ENCODE data around the gene CMSS1.

The CMSS1 gene

GRCh38 chr3:100069472-100069871, 251.8 kb downstream of the CMSS1 start:
- no peak for DNase-seq

GRCh38 chr3:100072326-100073048, 254.8 kb downstream of the CMSS1 start:
- DNase-seq: no peak

GRCh38 chr3:100073049-100073713, 255.5 kb downstream of the CMSS1 start:
- no peak for DNase-seq

DNA sequence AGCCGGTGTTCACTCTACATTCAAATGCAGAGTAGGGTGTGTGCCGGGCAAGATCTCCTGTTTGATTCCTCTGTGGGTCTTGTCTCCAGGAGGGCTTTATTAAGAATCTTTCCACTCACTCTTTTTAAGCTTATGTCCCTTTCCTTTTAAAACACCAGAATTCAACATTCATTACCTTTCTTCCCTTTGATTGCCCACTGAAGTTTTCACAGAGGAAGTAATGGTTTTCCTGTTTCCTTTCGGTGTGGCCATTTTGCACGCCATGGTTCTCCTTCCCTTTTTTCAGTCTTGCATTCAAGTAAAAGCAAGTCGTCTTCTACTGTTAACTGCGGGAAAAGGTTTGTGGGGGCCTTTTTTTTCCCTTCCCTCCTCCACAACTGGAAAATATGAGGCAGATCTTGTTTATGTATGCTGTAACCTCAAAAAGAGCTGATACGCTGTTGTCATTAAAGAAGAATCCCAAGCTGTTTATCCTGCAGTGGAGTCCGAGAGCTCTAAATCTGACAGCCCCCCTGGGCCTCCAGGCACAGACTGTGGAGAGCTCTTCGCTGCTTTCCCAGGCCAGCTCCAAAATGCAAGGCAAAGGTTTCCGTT, 256.1 kb downstream of the CMSS1 start:
- no peak for DNase-seq

DNA sequence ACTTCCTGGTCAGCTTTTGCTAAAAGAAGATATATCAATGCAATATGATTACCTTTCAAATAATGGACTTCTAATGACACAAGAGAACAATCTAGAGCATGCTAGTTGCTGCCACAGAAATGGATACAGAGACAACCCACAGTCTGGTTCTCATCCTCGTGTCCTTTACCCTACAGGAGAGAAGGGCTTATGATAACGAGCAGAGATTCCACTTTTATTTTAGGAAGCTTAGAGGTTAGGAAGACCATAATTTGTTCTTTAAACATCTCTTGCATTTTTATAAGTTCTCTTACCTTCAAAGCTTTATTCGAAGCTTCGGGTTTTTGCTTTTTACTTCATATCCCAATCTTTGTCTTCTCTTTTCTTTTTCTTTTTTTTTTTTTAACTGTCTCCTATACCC, 257.5 kb downstream of the CMSS1 start:
- no peak for DNase-seq

DNA sequence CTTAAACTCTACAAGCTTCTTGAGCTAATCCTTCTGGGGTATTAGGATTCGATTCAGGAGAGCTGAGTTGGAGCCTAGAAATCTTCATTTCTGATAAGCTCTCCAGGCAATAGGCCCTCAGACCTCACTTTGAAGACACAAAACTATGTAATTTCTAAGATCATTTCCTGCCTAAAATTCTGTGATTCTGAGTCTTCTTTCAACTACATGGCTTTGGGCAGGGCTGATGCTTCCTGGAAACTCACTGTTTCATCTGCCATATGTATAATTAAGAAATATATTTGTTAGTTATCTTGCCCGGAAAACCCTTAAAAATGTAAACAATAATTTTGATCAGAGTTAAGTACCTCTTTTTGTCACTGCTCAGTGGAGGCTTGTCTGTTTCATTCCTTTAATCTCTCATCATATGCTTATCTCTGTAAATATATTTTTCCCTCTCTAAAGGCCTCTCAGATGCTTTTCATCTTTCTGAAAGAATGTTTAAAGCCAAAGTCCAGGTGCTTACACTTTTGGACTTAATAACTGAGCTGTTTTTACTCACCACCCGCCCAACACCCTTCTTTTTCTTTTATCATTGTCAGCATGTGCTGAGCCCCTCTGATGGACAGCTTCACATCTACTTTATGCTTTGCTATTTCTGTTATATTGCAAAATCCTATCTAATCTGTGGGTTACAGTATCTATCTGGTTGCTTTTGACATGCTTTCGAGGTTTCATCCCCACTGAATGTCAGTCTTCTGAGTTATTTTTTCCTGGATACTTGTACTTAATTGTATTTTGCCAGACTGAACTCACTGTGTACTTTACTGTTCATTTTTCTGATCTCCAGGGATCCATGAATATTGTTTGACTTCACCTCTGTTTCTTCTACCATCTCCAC, 258.4 kb downstream of the CMSS1 start:
- DNase-seq: no peak

- no peak for DNase-seq
These were observed 259.3 kb downstream of the CMSS1 start for GRCh38 chr3:100076731-100077529.

- DNase-seq: no peak
These were observed 261.7 kb downstream of the CMSS1 start for GRCh38 chr3:100079328-100079727.

DNA sequence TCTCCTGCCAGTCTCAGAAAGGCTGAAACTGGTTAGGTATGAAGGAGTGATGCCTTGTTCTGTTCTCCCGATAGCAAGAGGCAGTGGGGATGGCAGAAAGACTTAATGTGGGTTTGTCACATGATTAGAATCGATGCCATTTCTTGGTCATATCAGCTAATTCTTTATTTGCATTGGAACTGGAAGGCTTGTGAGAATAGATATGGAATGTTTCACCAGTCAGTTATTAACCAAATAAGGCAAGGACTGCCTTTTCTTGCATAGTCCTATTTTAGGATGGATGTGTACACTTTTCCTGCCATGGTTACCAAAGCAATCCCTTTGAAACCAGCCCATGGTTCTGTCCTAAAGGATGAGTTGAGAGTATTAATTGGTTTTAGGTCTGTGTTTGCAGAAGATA, 262.9 kb downstream of the CMSS1 start:
- DNase-seq: no peak

- no peak for DNase-seq
These were observed 263.6 kb downstream of the CMSS1 start for GRCh38 chr3:100081311-100081710.

DNA sequence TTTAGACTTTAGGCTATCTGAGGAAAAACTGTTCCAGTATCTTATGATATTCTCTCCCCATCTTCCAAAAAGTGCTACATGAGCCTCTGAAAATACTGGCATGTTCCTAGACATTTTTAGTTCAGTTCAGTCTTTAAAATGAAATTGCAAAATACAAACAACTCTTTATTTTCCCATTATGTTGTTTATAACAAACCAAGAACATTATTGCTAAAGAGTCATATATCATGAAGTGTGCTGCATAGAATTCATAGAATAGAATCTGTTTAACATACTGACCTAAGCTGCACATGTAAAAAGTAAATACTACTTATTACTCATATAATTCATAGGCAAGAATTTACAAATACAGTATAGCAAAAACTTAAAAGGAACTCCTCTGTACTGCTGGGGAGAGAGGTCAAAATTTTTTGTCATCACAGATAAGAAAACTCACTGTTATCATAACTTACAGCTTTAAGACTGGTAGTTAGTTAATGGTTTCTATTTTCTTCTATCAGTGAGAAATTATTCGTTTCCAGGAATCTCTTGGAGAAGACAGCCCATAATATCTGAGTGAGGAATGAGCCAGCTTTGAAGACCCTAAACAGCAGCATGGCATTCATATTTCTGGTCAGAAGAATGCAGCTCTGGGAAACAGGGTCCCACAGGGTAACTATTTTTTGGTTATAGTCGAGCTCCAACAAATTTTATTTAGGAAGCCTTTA, 264.5 kb downstream of the CMSS1 start:
- no peak for DNase-seq

DNA sequence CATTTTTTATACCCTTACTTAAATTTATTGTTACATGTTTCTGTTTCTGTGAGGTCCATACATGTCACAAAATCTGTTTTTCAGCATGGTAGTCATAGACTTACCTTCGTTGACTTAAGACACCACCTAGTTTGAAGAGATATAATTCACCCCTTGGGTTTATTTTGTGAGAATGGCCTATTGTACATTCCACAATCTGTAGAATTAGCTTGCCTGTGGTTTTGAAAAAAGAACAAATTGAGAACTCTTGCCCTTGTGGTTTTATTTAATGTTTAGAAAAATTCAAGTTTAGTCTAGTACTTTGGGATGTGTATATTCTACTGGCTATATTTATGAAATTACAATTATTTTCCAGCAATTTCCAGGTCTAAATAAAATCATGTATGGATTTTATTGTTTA, 265.1 kb downstream of the CMSS1 start:
- DNase-seq: no peak

DNA sequence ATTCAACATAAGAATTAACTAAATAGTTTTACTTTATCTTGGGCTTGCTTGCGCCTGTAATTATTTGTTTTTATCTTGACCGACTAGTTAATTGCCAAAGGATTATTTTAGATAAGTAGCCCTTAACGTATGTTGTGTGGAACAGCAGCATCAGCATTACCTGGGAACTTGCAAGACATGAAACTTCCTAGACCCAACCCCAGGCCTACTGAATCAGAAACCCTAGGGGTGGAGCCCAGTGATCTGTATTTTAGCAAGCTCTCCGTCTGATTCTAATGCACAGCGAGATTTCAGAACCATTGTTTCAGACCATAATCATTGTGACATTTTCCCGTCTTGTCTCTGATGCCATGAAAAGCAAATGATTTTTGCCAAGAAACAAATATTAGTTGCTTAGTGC, 265.5 kb downstream of the CMSS1 start:
- DNase-seq: no peak

DNA sequence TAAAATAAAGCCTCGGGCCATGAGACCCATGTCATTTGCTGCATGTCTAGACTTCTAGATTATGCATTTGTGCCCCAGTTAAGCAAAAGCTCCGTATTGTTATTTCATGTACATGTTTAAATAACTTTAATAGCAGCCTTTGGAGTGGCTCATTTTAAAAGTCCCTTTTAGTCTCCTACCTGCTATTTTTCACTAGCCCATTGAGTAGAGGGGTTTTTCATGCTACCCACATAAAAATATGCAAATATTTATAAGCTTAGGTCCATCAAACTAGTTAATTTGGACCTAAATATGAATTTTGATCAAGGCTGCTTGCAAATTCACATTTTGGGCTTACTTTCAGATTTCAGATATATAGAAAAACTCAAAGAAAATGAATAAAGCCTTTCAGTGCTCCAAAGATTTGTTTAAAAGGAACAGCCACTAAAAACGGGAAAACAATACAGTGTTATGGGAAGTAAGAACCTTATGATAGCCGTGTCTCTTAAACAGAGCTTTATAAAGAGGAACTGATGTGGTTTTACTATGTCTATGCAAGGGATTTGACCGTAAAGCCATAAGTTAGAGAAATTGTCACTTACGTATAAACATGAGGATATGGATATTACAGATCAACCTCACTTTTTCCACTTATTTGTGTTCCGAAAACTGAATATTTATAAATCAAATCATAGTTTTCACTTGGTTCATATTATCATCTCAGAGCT, 266.6 kb downstream of the CMSS1 start:
- DNase-seq: no peak

- DNase-seq: no peak
These were observed 268.7 kb downstream of the CMSS1 start for GRCh38 chr3:100086401-100086800.

DNA sequence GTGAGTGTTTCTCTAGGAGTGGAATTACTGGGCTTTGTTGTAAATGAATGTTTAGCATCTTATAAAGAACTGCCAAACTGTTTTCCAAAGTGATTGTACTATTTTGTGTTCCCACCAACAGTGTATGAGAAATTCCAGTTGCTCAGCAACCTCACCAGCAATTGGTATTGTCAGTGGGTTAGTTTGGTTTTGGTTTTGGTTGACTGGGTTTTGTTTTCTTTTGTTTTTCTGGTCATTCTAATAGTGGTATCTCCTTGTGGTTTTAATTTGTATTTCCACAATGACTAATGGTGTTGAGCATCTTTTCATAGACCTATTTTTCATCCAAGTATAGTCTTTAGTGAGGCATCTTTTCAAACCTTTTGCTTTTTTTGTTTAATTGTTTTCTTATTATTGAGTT, 269.5 kb downstream of the CMSS1 start:
- no peak for DNase-seq

- no peak for DNase-seq
These were observed 271.2 kb downstream of the CMSS1 start for GRCh38 chr3:100088735-100089368.

GRCh38 chr3:100089812-100090668, 272.4 kb downstream of the CMSS1 start:
- no peak for DNase-seq

- no peak for DNase-seq
These were observed 273.0 kb downstream of the CMSS1 start for GRCh38 chr3:100090669-100091005.

- DNase-seq: no peak
These were observed 276.2 kb downstream of the CMSS1 start for GRCh38 chr3:100093831-100094230.
